OCI-LY3 (cell line): ENCODE data around the gene SORL1.

ENCODE experiments used
- CTCF ChIP-seq: fragments of 200-600, 300-600 bp; sonication (generic); IDR thresholded peaks from 2 replicates; pipeline ENCODE4 v1.5.1; 2014; ENCODE audit warnings: antibody characterized with exemption, low read length, low read depth
- EZH2phosphoT487 ChIP-seq: fragments of 200-600 bp; shearing (Covaris generic); IDR thresholded peaks from 2 replicates; pipeline ENCODE4 v1.6.1; 2018; ENCODE audit warnings: antibody characterized with exemption, mixed run types, low read depth

- no peak for TF ChIP-seq CTCF
- TF ChIP-seq EZH2phosphoT487 = no peak
Observed at GRCh38 chr11:121482231-121483129, 30.4 kb downstream of the SORL1 start.
